Measurements from ENCODE around the gene NDUFB7. TPM values are rescaled to one million over a fixed set of nuclear protein-coding genes. Genes with fewer than 3 reads are reported as not detected.
A peak's percentile ranks its signal among the peaks of the same experiment; 100 is the strongest.

Gene NDUFB7
- total RNA-seq, 1 experiment from 2014 or later, result 180 TPM

GRCh38 chr19:14559916-14560775 lies 11.7 kb downstream of the NDUFB7 start:
- Histone ChIP-seq H3K27ac (ENCODE audit: low read length) (peak overlapping the region; percentile 85), H3K9me3 (ENCODE audit: control insufficient read depth, insufficient read depth, low read depth, low read length) (no peaks in the 10 kb centered on the region), H3K36me3 (ENCODE audit: control insufficient read depth, insufficient read depth, low read length) (no peaks in the 10 kb centered on the region), H3K27me3 (ENCODE audit: control insufficient read depth, insufficient read depth, low read length) (no peaks in the 10 kb centered on the region), H3K4me1 (ENCODE audit: control insufficient read depth, insufficient read depth, low read length) (peaks cover 57% of the 10 kb centered on the region), H3K4me3 (ENCODE audit: low read depth in 2 of 2, low read length in 2 of 2) (no peak overlapping the region)
- DNase-seq (ENCODE audit: low read depth, low spot score) (no peak), ATAC-seq (no peak)
- ChIA-PET POLR2A (no interaction called here), CTCF (interaction anchor here (0.6 kb wide), 1 partner anchor 461 kb away, joined by 3 read pairs; no protein-coding TSS in a partner anchor)
- TF ChIP-seq POLR2AphosphoS5 (IDR thresholded peaks at IDR 0.05; ENCODE audit: low read depth, low read length) (no peak), SIN3A (IDR thresholded peaks at IDR 0.05; ENCODE audit: borderline replicate concordance, insufficient read depth, low read depth, low read length) (no peak), TCF7L2 (IDR thresholded peaks at IDR 0.05; ENCODE audit: low read depth, low read length) (no peak), CTCF (IDR thresholded peaks at IDR 0.05) (no peak), REST (IDR thresholded peaks at IDR 0.05; ENCODE audit: insufficient read depth in 1 of 2, low read depth in 2 of 2, low read length in 1 of 2) (no peak)
- no TSS peak for BruUV-seq (replicated peaks)
- in situ Hi-C loops (cut with HindIII; ENCODE audit: low pct_unique_long_range_greater_than_20kb, low sequenced_read_pairs), result no loop called here
- intact Hi-C loops (cut with micrococcal nuclease; ENCODE audit: unreplicated experiment), result no loop called here

GRCh38 chr19:14558370-14559066 lies 13.3 kb downstream of the NDUFB7 start:
- no peak overlapping the region for H3K4me3 ChIP-seq (ENCODE audit: low read depth in 2 of 2, low read length in 2 of 2)
- H3K4me1 ChIP-seq (ENCODE audit: control insufficient read depth, insufficient read depth, low read length), result peaks cover 72% of the 10 kb centered on the region
- CTCF ChIA-PET, result no interaction called here
- no peak for TF ChIP-seq SIN3A (IDR thresholded peaks at IDR 0.05; ENCODE audit: borderline replicate concordance, insufficient read depth, low read depth, low read length)
- no peak for TF ChIP-seq TCF7L2 (IDR thresholded peaks at IDR 0.05; ENCODE audit: low read depth, low read length)
- TF ChIP-seq REST (IDR thresholded peaks at IDR 0.05; ENCODE audit: insufficient read depth in 1 of 2, low read depth in 2 of 2, low read length in 1 of 2), result no peak
- TF ChIP-seq POLR2AphosphoS5 (IDR thresholded peaks at IDR 0.05; ENCODE audit: low read depth, low read length), result no peak
- TF ChIP-seq CTCF (IDR thresholded peaks at IDR 0.05), result no peak
- intact Hi-C loops (cut with micrococcal nuclease; ENCODE audit: unreplicated experiment) (no loop called here), in situ Hi-C loops (cut with HindIII; ENCODE audit: low pct_unique_long_range_greater_than_20kb, low sequenced_read_pairs) (no loop called here)
- no peaks in the 10 kb centered on the region for H3K36me3 ChIP-seq (ENCODE audit: control insufficient read depth, insufficient read depth, low read length)
- peak; percentile 10; the same call in 1 of the 2 replicates for ATAC-seq
- no peaks in the 10 kb centered on the region for H3K9me3 ChIP-seq (ENCODE audit: control insufficient read depth, insufficient read depth, low read depth, low read length)
- DNase-seq (ENCODE audit: low read depth, low spot score), result no peak
- BruUV-seq (replicated peaks), result no TSS peak
- POLR2A ChIA-PET, result no interaction called here
- no peaks in the 10 kb centered on the region for H3K27me3 ChIP-seq (ENCODE audit: control insufficient read depth, insufficient read depth, low read length)
- H3K27ac ChIP-seq (ENCODE audit: low read length), result peak overlapping the region; percentile 76
